WERI-Rb-1 (cell line): ENCODE measurements around the gene TMBIM4.

ENCODE experiments used
- DNase-seq: peaks from one replicate; pipeline ENCODE4 v3.0.0-alpha.2; 2020
- H3K27ac ChIP-seq: fragments of 250-450 bp; sonication (Bioruptor Pico); 2 replicates; pipeline ENCODE4 v1.5.1; 2020; ENCODE audit warnings: mild to moderate bottlenecking, moderate library complexity
- H3K27me3 ChIP-seq: fragments of 250-450 bp; sonication (Bioruptor Pico); 2 replicates; pipeline ENCODE4 v1.5.1; 2021; ENCODE audit warnings: mild to moderate bottlenecking, low read depth, moderate library complexity; ENCODE audit not compliant: insufficient read depth, severe bottlenecking
- H3K36me3 ChIP-seq: fragments of 250-450 bp; sonication (Bioruptor Pico); 2 replicates; pipeline ENCODE4 v1.5.1; 2020; ENCODE audit warnings: mild to moderate bottlenecking, moderate library complexity
- H3K4me3 ChIP-seq: 2 replicates; pipeline ENCODE4 v1.5.1; 2011; ENCODE audit warnings: low read depth, mild to moderate bottlenecking, control low read depth, low read length
- H3K9me3 ChIP-seq: fragments of 250-450 bp; sonication (Bioruptor Pico); 2 replicates; pipeline ENCODE4 v1.5.1; 2021; ENCODE audit warnings: mild to moderate bottlenecking, moderate library complexity; ENCODE audit not compliant: severe bottlenecking
- CTCF ChIP-seq: IDR thresholded peaks from 2 replicates; pipeline ENCODE4 v1.5.1; 2011; ENCODE audit warnings: low read depth, mild to moderate bottlenecking, control low read depth, inconsistent platforms, low read length

Gene TMBIM4

DNA sequence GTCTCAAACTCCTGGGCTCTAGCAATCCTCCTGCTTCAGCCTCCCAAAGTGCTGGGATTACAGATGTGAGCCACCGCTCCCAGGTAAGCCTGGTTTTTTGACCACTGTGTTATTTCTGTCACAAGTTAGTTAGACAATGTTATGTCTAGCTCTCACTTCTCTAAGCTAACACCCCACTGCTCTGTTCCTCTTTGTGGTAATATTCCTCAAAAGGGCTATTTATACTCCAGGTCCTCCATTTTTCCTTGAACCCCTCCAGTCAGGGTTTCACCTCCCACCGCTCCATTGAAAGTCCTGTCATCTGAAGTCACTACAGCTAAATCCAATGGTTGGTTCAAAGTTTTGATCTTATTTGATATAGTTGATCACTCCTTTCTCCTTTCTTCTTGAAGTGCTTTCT, 24.3 kb upstream of the TMBIM4 start:
- Histone ChIP-seq H3K4me3 (no peak overlapping the region), H3K27me3 (no peaks in the 10 kb centered on the region), H3K9me3 (no peaks in the 10 kb centered on the region), H3K27ac (no peak overlapping the region), H3K36me3 (no peaks in the 10 kb centered on the region)
- DNase-seq: no peak
- TF ChIP-seq CTCF: no peak

DNA sequence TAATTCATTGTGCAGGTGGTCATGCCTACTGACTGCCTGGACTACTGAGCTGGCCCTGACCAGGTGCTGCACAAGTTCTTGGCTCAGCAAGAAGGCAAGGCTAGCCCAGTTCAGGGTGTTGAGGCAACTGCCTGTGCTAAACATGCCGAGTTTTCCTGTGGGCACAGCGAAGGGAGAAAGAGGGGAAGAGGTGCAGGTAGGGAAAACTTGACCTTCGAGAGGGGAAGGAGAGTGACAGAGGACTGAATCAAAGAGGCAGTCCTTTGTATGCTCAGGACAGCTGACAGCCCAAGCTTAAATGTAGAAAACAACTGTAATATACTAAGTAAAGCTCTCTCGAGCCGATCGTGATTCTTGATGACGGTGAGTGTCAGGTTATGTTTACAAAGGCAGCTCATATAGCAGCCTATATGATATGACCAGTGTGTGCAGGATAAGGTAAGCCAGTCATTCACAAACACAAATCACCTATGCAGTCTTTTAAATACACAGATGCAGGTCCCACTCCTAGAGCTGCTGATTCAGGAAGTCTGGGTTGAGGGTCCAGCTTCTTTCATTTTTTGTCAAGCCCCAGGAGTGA, 21.8 kb upstream of the TMBIM4 start:
- Histone ChIP-seq H3K9me3 (no peaks in the 10 kb centered on the region), H3K4me3 (no peak overlapping the region), H3K36me3 (no peaks in the 10 kb centered on the region), H3K27me3 (no peaks in the 10 kb centered on the region), H3K27ac (no peak overlapping the region)
- TF ChIP-seq CTCF: no peak
- DNase-seq: no peak

DNA sequence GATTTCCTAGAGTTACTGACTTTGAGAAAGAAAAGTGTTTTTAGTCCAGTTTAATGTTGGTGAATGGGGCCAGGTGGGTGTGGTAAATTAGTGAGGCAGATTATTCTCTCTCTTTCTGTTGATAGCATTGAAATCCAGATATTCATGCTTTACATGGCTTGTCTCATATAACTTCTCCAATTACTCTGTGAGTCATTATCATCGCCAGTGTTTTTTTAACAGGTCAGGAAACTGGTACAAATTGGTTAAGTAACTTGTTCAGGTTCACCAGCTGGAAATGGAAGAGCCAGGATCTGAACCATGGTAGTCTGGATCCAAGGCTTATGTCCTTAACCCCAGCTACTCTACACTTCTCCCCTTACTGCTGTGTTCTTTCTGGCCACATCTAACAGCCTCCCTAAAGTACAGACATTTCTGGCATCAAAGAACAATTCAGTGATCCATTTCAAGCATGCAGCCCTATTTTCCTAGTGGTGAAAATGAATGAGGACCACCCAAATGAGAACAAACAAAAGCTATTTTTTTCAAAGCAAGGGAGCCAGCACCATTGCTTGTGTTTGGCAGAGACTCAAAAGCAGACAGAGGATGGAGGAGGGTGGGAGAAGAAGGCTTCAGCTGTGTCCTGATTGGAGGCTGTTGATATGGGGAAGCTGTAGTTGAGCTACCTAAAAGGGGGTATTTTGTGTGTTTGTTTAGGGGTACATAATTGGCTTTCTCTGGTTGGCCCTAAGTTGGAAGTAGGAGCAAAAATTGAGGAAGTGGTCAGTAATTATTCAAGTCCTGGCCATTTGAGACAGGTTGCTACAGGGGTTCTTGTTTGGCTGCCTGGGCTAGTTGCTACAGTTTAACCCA, 20.9 kb upstream of the TMBIM4 start:
- DNase-seq: no peak
- Histone ChIP-seq H3K4me3 (no peak overlapping the region), H3K36me3 (no peaks in the 10 kb centered on the region), H3K27me3 (no peaks in the 10 kb centered on the region), H3K9me3 (no peaks in the 10 kb centered on the region), H3K27ac (no peak overlapping the region)
- TF ChIP-seq CTCF: no peak

DNA sequence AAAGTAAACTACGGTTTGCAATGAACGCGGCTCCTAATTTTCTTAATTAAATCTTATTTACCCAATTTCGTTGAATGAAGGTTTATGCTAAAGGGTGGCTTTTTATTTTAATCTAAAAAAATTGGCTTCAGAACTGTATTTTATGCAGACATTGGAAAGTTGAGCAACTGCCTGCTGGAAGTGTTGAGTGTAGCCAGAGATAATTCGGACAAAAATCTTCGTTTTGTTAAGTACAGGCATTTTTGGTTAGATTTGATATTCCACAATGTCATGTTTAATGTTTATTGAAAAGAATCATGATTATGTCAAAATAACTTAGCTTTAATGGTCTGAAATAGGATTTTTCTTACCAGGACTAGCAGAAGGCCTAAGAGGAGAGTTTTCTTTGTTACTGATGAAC, 20.1 kb upstream of the TMBIM4 start:
- no peak for DNase-seq
- Histone ChIP-seq H3K36me3 (no peaks in the 10 kb centered on the region), H3K27me3 (no peaks in the 10 kb centered on the region), H3K9me3 (no peaks in the 10 kb centered on the region), H3K4me3 (no peak overlapping the region), H3K27ac (no peak overlapping the region)
- no peak for TF ChIP-seq CTCF

DNA sequence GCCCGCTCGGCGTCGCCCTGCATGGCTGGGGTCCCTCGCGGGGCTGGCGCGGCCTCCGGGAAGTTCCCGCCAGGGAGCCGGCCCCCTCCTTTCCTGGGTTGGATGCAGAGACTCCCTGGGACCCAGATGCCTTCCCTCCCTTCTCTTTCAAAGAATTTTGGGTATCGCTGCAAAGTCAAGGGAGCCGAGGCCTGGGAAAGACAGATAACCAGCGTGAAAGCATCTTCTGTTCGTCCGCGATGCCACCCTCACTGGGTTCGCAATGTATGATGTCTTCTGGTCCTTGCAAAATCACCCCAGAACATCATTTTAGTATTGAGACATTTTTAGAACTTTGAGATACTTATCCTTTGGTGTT, 19.7 kb upstream of the TMBIM4 start:
- no peak for DNase-seq
- no peak overlapping the region for H3K27ac ChIP-seq
- H3K4me3 ChIP-seq: peak overlapping the region; percentile 38
- no peaks in the 10 kb centered on the region for H3K27me3 ChIP-seq
- no peaks in the 10 kb centered on the region for H3K36me3 ChIP-seq
- TF ChIP-seq CTCF: no peak
- H3K9me3 ChIP-seq: no peaks in the 10 kb centered on the region
